ENCODE data around the gene SNRPA.

GRCh38 chr19:40717880-40718773, 32.9 kb upstream of the SNRPA start:
- TF ChIP-seq CTCF (IDR thresholded peaks at IDR 0.05) (no peak), POLR2A (IDR thresholded peaks at IDR 0.05) (no peak)

Data from breast epithelium (tissue), 3 donors.